DND-41 (cell line): ENCODE measurements around the gene KCNAB1.

Source experiments
- ATAC-seq: fragments of 200-7000 bp; cut with Tn5 transposase; 3 replicates; pipeline ENCODE4 v1.9.1; 2021; ENCODE audit warnings: low read depth; ENCODE audit not compliant: insufficient read depth
- DNase-seq: peaks from one replicate; pipeline ENCODE4 v3.0.0-alpha.2; 2020
- H2AFZ ChIP-seq: 2 replicates; pipeline ENCODE4 v1.6.0; 2012; ENCODE audit warnings: low read depth, low read length
- H3K27ac ChIP-seq: 2 replicates; pipeline ENCODE4 v1.5.1; 2012; ENCODE audit warnings: low read length, inconsistent platforms
- H3K27me3 ChIP-seq: fragments of 200-600 bp; sonication (generic); 2 replicates; pipeline ENCODE4 v1.6.0; 2012; ENCODE audit warnings: low read length, mild to moderate bottlenecking, inconsistent platforms; ENCODE audit not compliant: insufficient read depth, poor library complexity
- H3K36me3 ChIP-seq: 2 replicates; pipeline ENCODE4 v1.5.1; 2012; ENCODE audit warnings: low read length, inconsistent platforms; ENCODE audit not compliant: insufficient read depth
- H3K4me1 ChIP-seq: 2 replicates; pipeline ENCODE4 v1.5.1; 2012; ENCODE audit warnings: mild to moderate bottlenecking, low read length; ENCODE audit not compliant: insufficient read depth
- H3K4me2 ChIP-seq: 2 replicates; pipeline ENCODE4 v1.6.0; 2012; ENCODE audit warnings: mild to moderate bottlenecking, moderate library complexity, low read length, inconsistent platforms; ENCODE audit not compliant: insufficient read depth
- H3K4me3 ChIP-seq, 2 experiments: fragments of 200-600 bp in 1 of 2; shearing (Covaris generic) in 1 of 2; 2 replicates each; pipeline ENCODE4 v1.5.1; 2012 to 2016; ENCODE audit warnings: inconsistent platforms in 2 of 2, low read length in 2 of 2, mild to moderate bottlenecking in 2 of 2, low read depth in 1 of 2, moderate library complexity in 1 of 2
- H3K79me2 ChIP-seq: 2 replicates; pipeline ENCODE4 v1.6.0; 2012; ENCODE audit warnings: low read length, inconsistent platforms; ENCODE audit not compliant: insufficient read depth
- H3K9ac ChIP-seq: 2 replicates; pipeline ENCODE4 v1.6.0; 2012; ENCODE audit warnings: low read depth, mild to moderate bottlenecking, inconsistent platforms, low read length, moderate library complexity
- H3K9me3 ChIP-seq: 2 replicates; pipeline ENCODE4 v1.5.1; 2012; ENCODE audit warnings: low read length, moderate library complexity, mild to moderate bottlenecking, inconsistent platforms; ENCODE audit not compliant: insufficient read depth, severe bottlenecking
- H4K20me1 ChIP-seq: 2 replicates; pipeline ENCODE4 v1.6.0; 2012; ENCODE audit warnings: low read length; ENCODE audit not compliant: insufficient read depth
- CTCF ChIP-seq: IDR thresholded peaks from 2 replicates; pipeline ENCODE4 v1.5.1; 2012; ENCODE audit warnings: borderline replicate concordance, low read length, moderate library complexity, mild to moderate bottlenecking; ENCODE audit not compliant: poor library complexity, severe bottlenecking; ENCODE audit errors: extremely low read depth
- EZH2 ChIP-seq: IDR thresholded peaks from 3 replicates; pipeline ENCODE4 v1.6.1; 2012; ENCODE audit warnings: borderline replicate concordance, low read depth, mild to moderate bottlenecking, moderate library complexity, low read length, inconsistent platforms; ENCODE audit not compliant: severe bottlenecking

KCNAB1 gene

GRCh38 chr3:156381253-156381652 lies 260.9 kb downstream of the KCNAB1 start:
- ATAC-seq (no peak), DNase-seq (no peak)
- Histone ChIP-seq H3K9ac (no peak overlapping the region), H3K4me2 (no peak overlapping the region), H2AFZ (no peak overlapping the region), H3K36me3 (no peaks in the 10 kb centered on the region), H3K4me1 (no peaks in the 10 kb centered on the region), H3K9me3 (no peaks in the 10 kb centered on the region), H3K4me3 (no peak overlapping the region), H3K79me2 (no peaks in the 10 kb centered on the region), H3K27me3 (peaks cover 21% of the 10 kb centered on the region), H4K20me1 (no peaks in the 10 kb centered on the region), H3K27ac (no peak overlapping the region)
- TF ChIP-seq EZH2 (no peak), CTCF (no peak)

DNA sequence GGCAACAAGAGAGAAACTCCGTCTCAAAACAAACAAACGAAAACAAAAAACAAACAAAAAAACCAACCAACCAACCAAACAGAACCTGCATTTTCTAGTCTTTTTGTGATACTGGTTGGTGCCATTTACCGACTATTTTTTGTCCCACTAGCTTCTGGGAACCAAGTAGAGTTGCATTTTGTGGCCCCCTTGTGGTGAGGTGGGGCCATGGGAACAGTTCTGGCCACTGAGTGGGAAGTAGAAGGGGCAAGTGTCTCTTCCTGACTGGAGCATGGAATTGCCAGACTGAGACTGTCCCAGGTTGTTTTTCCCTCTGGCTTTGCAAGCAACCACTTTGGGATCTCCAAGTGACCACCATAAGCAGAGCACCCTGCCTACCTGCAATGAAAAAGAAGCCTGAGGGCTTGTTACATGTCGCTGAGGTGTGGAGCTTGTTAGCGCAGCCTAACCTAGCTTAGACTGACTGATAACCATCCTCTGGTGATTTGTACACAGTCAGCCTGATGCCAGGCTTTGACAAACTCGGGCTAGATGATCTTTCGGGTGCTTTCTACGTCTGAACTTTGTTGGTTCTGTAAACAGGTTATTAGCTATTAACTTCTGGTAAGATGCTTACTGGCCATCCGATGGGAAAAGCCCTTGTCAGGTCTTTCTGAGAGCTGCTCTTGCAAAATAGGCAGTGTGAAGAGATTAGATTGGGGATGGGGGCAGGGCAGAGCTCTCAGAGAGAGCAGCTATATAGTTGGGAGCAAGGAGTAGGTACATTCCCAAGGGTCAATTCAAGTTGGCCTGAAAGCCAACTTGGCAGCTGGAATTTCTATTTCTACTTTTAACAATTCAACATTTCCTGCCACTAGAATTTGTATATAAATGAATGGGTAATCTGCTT lies 262.3 kb downstream of the KCNAB1 start:
- Histone ChIP-seq H3K27me3 (peaks cover 24% of the 10 kb centered on the region), H3K9ac (no peak overlapping the region), H2AFZ (no peak overlapping the region), H3K9me3 (no peaks in the 10 kb centered on the region), H3K27ac (no peak overlapping the region), H4K20me1 (no peaks in the 10 kb centered on the region), H3K4me2 (no peak overlapping the region), H3K36me3 (no peaks in the 10 kb centered on the region), H3K79me2 (no peaks in the 10 kb centered on the region), H3K4me3 (no peak overlapping the region), H3K4me1 (no peaks in the 10 kb centered on the region)
- DNase-seq (peak; percentile 32), ATAC-seq (peak; percentile 69)
- peak; percentile 75 for TF ChIP-seq CTCF
- no peak for TF ChIP-seq EZH2

GRCh38 chr3:156383441-156384025 lies 263.2 kb downstream of the KCNAB1 start:
- H3K36me3 ChIP-seq = no peaks in the 10 kb centered on the region
- ATAC-seq = no peak
- no peak overlapping the region for H3K4me2 ChIP-seq
- no peaks in the 10 kb centered on the region for H4K20me1 ChIP-seq
- no peak overlapping the region for H3K4me3 ChIP-seq
- H3K4me1 ChIP-seq = no peaks in the 10 kb centered on the region
- no peak overlapping the region for H3K9ac ChIP-seq
- peaks cover 28% of the 10 kb centered on the region for H3K27me3 ChIP-seq
- no peak overlapping the region for H2AFZ ChIP-seq
- no peak for DNase-seq
- no peaks in the 10 kb centered on the region for H3K9me3 ChIP-seq
- no peak overlapping the region for H3K27ac ChIP-seq
- H3K79me2 ChIP-seq = no peaks in the 10 kb centered on the region
- TF ChIP-seq EZH2 (no peak), CTCF (no peak)
